Measurements from ENCODE around the gene DMD.

Gene DMD

GRCh38 chrX:32455704-32456103 is 755.6 kb downstream of the DMD start:
- no peak for DNase-seq

- no peak for DNase-seq
Observed at GRCh38 chrX:32451954-32452695, 759.2 kb downstream of the DMD start.

GRCh38 chrX:32448945-32449344 is 762.4 kb downstream of the DMD start:
- no peak for DNase-seq

GRCh38 chrX:32448320-32448719 is 763.0 kb downstream of the DMD start:
- no peak for DNase-seq

GRCh38 chrX:32447640-32448039 is 763.7 kb downstream of the DMD start:
- DNase-seq = no peak

- DNase-seq = no peak
Observed at GRCh38 chrX:32443841-32444240, 767.5 kb downstream of the DMD start.

GRCh38 chrX:32421266-32421665 is 790.1 kb downstream of the DMD start:
- DNase-seq = no peak

GRCh38 chrX:32408389-32408788 is 803.0 kb downstream of the DMD start:
- DNase-seq = no peak

GRCh38 chrX:32397562-32398216 is 813.7 kb downstream of the DMD start:
- no peak for DNase-seq

- no peak for DNase-seq
Observed at GRCh38 chrX:32395878-32396277, 815.5 kb downstream of the DMD start.

GRCh38 chrX:32392655-32393054 is 818.7 kb downstream of the DMD start:
- DNase-seq = no peak

- DNase-seq = no peak
Observed at GRCh38 chrX:32370456-32371205, 840.7 kb downstream of the DMD start.

GRCh38 chrX:32293962-32294700 is 917.2 kb downstream of the DMD start:
- DNase-seq = peak; percentile 47

GRCh38 chrX:32289356-32289755 is 922.0 kb downstream of the DMD start:
- DNase-seq = no peak

GRCh38 chrX:32281853-32282252 is 929.5 kb downstream of the DMD start:
- no peak for DNase-seq

- DNase-seq = no peak
Observed at GRCh38 chrX:32280921-32281320, 930.4 kb downstream of the DMD start.

- no peak for DNase-seq
Observed at GRCh38 chrX:32280489-32280888, 930.9 kb downstream of the DMD start.

GRCh38 chrX:32276153-32276552 is 935.2 kb downstream of the DMD start:
- no peak for DNase-seq

GRCh38 chrX:32269866-32270265 is 941.5 kb downstream of the DMD start:
- no peak for DNase-seq

GRCh38 chrX:32268207-32268606 is 943.1 kb downstream of the DMD start:
- no peak for DNase-seq

GRCh38 chrX:32267796-32268195 is 943.6 kb downstream of the DMD start:
- no peak for DNase-seq

- DNase-seq = peak; percentile 1
Observed at GRCh38 chrX:32246675-32247074, 964.7 kb downstream of the DMD start.

GRCh38 chrX:32195611-32196010 is 1015.7 kb downstream of the DMD start:
- no peak for DNase-seq

Data from fibroblast of skin of back (primary cell).